Measurements from ENCODE around the gene ENOX1. TPM values are rescaled to one million over a fixed set of nuclear protein-coding genes. Genes with fewer than 3 reads are reported as not detected.

The ENOX1 gene
- polyA plus RNA-seq, 3 donors, result 0.04 TPM; not detected in 2

GRCh38 chr13:43269037-43269481 lies 517.7 kb downstream of the ENOX1 start:
- Histone ChIP-seq H4K20me1 (ENCODE audit: insufficient read depth, low read length) (no peaks in the 10 kb centered on the region), H2AFZ (ENCODE audit: insufficient read depth, low read depth, low read length, poor library complexity, severe bottlenecking) (no peak overlapping the region), H3K27ac (ENCODE audit: low read depth in 1 of 2, low read length in 2 of 2) (no peak overlapping the region), H3K4me3 (replicated peaks in 1 of 3; ENCODE audit: low read depth in 2 of 3, low read length in 3 of 3) (no peak overlapping the region), H3K79me2 (ENCODE audit: insufficient read depth, low read length) (no peaks in the 10 kb centered on the region), H3K36me3 (replicated peaks in 1 of 2; ENCODE audit: control insufficient read depth in 1 of 2, insufficient read depth in 2 of 2, low read length in 2 of 2) (no peaks in the 10 kb centered on the region), H3K4me2 (replicated peaks; ENCODE audit: extremely low read depth, low read length, poor library complexity, severe bottlenecking) (no peak overlapping the region), H3K9me3 (replicated peaks in 1 of 2; ENCODE audit: control insufficient read depth in 1 of 2, insufficient read depth in 1 of 2, low read length in 2 of 2) (no peaks in the 10 kb centered on the region), H3K9ac (ENCODE audit: insufficient read depth, low read length, poor library complexity, severe bottlenecking) (no peak overlapping the region), H3K27me3 (ENCODE audit: control insufficient read depth in 2 of 2, insufficient read depth in 2 of 2, low read length in 2 of 2) (no peaks in the 10 kb centered on the region), H3K4me1 (ENCODE audit: control insufficient read depth in 1 of 2, insufficient read depth in 2 of 2, low read length in 2 of 2) (no peaks in the 10 kb centered on the region)
- Mint-ChIP-seq H3K4me1 (no peaks in the 10 kb centered on the region), H3K9me3 (peaks cover 0 to 3% (median 0%) of the 10 kb centered on the region in 7 donors), H3K27me3 (ENCODE audit: low read depth in 3 of 3) (peaks cover 0 to 2% (median 0%) of the 10 kb centered on the region in 3 donors), H3K4me3 (no peak overlapping the region), H3K36me3 (no peaks in the 10 kb centered on the region), H3K27ac (no peak overlapping the region)
- TF ChIP-seq CTCF (IDR thresholded peaks at IDR 0.05), result no peak
- intact Hi-C loops (cut with micrococcal nuclease), result no loop called here
- no peak for DNase-seq
- 92% methylated on average over 2 of the region's 5 CpGs for WGBS (ENCODE audit: insufficient coverage)

GRCh38 chr13:43268632-43269031 lies 518.1 kb downstream of the ENOX1 start:
- intact Hi-C loops (cut with micrococcal nuclease), result no loop called here
- no peak overlapping the region for H3K4me2 ChIP-seq (replicated peaks; ENCODE audit: extremely low read depth, low read length, poor library complexity, severe bottlenecking)
- Mint-ChIP-seq H3K36me3 (no peaks in the 10 kb centered on the region), H3K4me3 (no peak overlapping the region), H3K9me3 (peaks cover 0 to 3% (median 0%) of the 10 kb centered on the region in 7 donors), H3K27ac (no peak overlapping the region), H3K27me3 (ENCODE audit: low read depth in 3 of 3) (peaks cover 0 to 2% (median 0%) of the 10 kb centered on the region in 3 donors), H3K4me1 (no peaks in the 10 kb centered on the region)
- no peak for DNase-seq
- WGBS (ENCODE audit: insufficient coverage), result no CpG with 5 or more reads among the region's 2 CpGs
- no peak for TF ChIP-seq CTCF (IDR thresholded peaks at IDR 0.05)
- no peak overlapping the region for H2AFZ ChIP-seq (ENCODE audit: insufficient read depth, low read depth, low read length, poor library complexity, severe bottlenecking)
- H3K27me3 ChIP-seq (ENCODE audit: control insufficient read depth in 2 of 2, insufficient read depth in 2 of 2, low read length in 2 of 2), result no peaks in the 10 kb centered on the region
- H3K9ac ChIP-seq (ENCODE audit: insufficient read depth, low read length, poor library complexity, severe bottlenecking), result no peak overlapping the region
- no peak overlapping the region for H3K4me3 ChIP-seq (replicated peaks in 1 of 3; ENCODE audit: low read depth in 2 of 3, low read length in 3 of 3)
- no peaks in the 10 kb centered on the region for H4K20me1 ChIP-seq (ENCODE audit: insufficient read depth, low read length)
- no peaks in the 10 kb centered on the region for H3K9me3 ChIP-seq (replicated peaks in 1 of 2; ENCODE audit: control insufficient read depth in 1 of 2, insufficient read depth in 1 of 2, low read length in 2 of 2)
- no peak overlapping the region for H3K27ac ChIP-seq (ENCODE audit: low read depth in 1 of 2, low read length in 2 of 2)
- no peaks in the 10 kb centered on the region for H3K4me1 ChIP-seq (ENCODE audit: control insufficient read depth in 1 of 2, insufficient read depth in 2 of 2, low read length in 2 of 2)
- H3K79me2 ChIP-seq (ENCODE audit: insufficient read depth, low read length), result no peaks in the 10 kb centered on the region
- no peaks in the 10 kb centered on the region for H3K36me3 ChIP-seq (replicated peaks in 1 of 2; ENCODE audit: control insufficient read depth in 1 of 2, insufficient read depth in 2 of 2, low read length in 2 of 2)
